Activated CD4-positive, alpha-beta T cell treated with anti-CD3 and anti-CD28 coated beads, Interleukin-2, Interleukin-6, amounts not matched to agents 100 ng/mL and 50 ng/mL, durations not matched to agents 16 hours and 8 hours (primary cell): ENCODE measurements around the gene INHBC.

Experiments used
- DNase-seq: peaks from one replicate; pipeline ENCODE4 v3.0.0-alpha.2; 2020

Gene INHBC

GRCh38 chr12:57470286-57470969 is 35.8 kb downstream of the INHBC start:
- no peak for DNase-seq

GRCh38 chr12:57470970-57471656 is 36.5 kb downstream of the INHBC start:
- no peak for DNase-seq

GRCh38 chr12:57471661-57472060 is 37.1 kb downstream of the INHBC start:
- no peak for DNase-seq

GRCh38 chr12:57472391-57472790 is 37.8 kb downstream of the INHBC start:
- no peak for DNase-seq

- no peak for DNase-seq
These were observed 38.8 kb downstream of the INHBC start for GRCh38 chr12:57473392-57473791.

- no peak for DNase-seq
These were observed 39.3 kb downstream of the INHBC start for GRCh38 chr12:57473886-57474285.

GRCh38 chr12:57474430-57474829 is 39.8 kb downstream of the INHBC start:
- DNase-seq: no peak

GRCh38 chr12:57474862-57475261 is 40.3 kb downstream of the INHBC start:
- no peak for DNase-seq

- DNase-seq: no peak
These were observed 40.9 kb downstream of the INHBC start for GRCh38 chr12:57475271-57476161.

GRCh38 chr12:57476162-57476992 is 41.8 kb downstream of the INHBC start:
- DNase-seq: peak; percentile 90

GRCh38 chr12:57476993-57477709 is 42.6 kb downstream of the INHBC start:
- DNase-seq: no peak

GRCh38 chr12:57477710-57478681 is 43.4 kb downstream of the INHBC start:
- peak; percentile 65 for DNase-seq

GRCh38 chr12:57479043-57479375 is 44.4 kb downstream of the INHBC start:
- no peak for DNase-seq

GRCh38 chr12:57479376-57480115 is 45.0 kb downstream of the INHBC start, which contains the start of gene ARHGAP9:
ARHGAP9 (minus strand) TSS chr12:57479866; CDS start chr12:57479406, 460 bp downstream.
- DNase-seq: peak; percentile 66

- no peak for DNase-seq
These were observed 47.1 kb downstream of the INHBC start for GRCh38 chr12:57481671-57482070.

- no peak for DNase-seq
These were observed 48.9 kb downstream of the INHBC start for GRCh38 chr12:57483466-57483865.

GRCh38 chr12:57485695-57486094 is 51.1 kb downstream of the INHBC start:
- DNase-seq: no peak

GRCh38 chr12:57487055-57487596 is 52.5 kb downstream of the INHBC start:
- DNase-seq: no peak

- peak; percentile 97 for DNase-seq
These were observed 53.2 kb downstream of the INHBC start, which contains the start of gene MARS1 for GRCh38 chr12:57487597-57488401. MARS1 (plus strand) TSS chr12:57488068; CDS start chr12:57488091, 23 bp downstream.
